Amygdala (tissue), 56 donors: ENCODE measurements around the gene ZNF609.

ENCODE experiments used
- DNase-seq, 56 donors: peaks; one replicate each; lab custom pipeline; 2025; lab: John Stamatoyannopoulos, UW

The ZNF609 gene

GRCh38 chr15:64535460-64536243 is 75.3 kb downstream of the ZNF609 start:
- DNase-seq: no peak

GRCh38 chr15:64536244-64536836 is 76.0 kb downstream of the ZNF609 start:
- DNase-seq: no peak

GRCh38 chr15:64542091-64542490 is 81.7 kb downstream of the ZNF609 start:
- DNase-seq: no peak

GRCh38 chr15:64544450-64544849 is 84.1 kb downstream of the ZNF609 start:
- DNase-seq: no peak

GRCh38 chr15:64547275-64547674 is 86.9 kb downstream of the ZNF609 start:
- DNase-seq: no peak

- DNase-seq: no peak
Observed at GRCh38 chr15:64548235-64548634, 87.9 kb downstream of the ZNF609 start.

- DNase-seq: no peak
Observed at GRCh38 chr15:64549860-64550259, 89.5 kb downstream of the ZNF609 start.

- no peak for DNase-seq
Observed at GRCh38 chr15:64552281-64552948, 92.0 kb downstream of the ZNF609 start.

- no peak for DNase-seq
Observed at GRCh38 chr15:64558460-64559179, 98.2 kb downstream of the ZNF609 start.

GRCh38 chr15:64559243-64559642 is 98.9 kb downstream of the ZNF609 start:
- no peak for DNase-seq

- no peak for DNase-seq
Observed at GRCh38 chr15:64560501-64560900, 100.1 kb downstream of the ZNF609 start.

- DNase-seq: no peak
Observed at GRCh38 chr15:64560998-64561397, 100.6 kb downstream of the ZNF609 start.

- DNase-seq: no peak
Observed at GRCh38 chr15:64562003-64562640, 101.7 kb downstream of the ZNF609 start.

- DNase-seq: no peak
Observed at GRCh38 chr15:64566102-64566501, 105.7 kb downstream of the ZNF609 start.

GRCh38 chr15:64566629-64567427 is 106.5 kb downstream of the ZNF609 start:
- no peak for DNase-seq

GRCh38 chr15:64568765-64569164 is 108.4 kb downstream of the ZNF609 start:
- no peak for DNase-seq

GRCh38 chr15:64571857-64572291 is 111.5 kb downstream of the ZNF609 start:
- no peak for DNase-seq

GRCh38 chr15:64572856-64573255 is 112.5 kb downstream of the ZNF609 start:
- DNase-seq: no peak

- DNase-seq: no peak
Observed at GRCh38 chr15:64574301-64575017, 114.1 kb downstream of the ZNF609 start.
